ENCODE data around the gene SLC25A34. TPM values are rescaled to one million over a fixed set of nuclear protein-coding genes. Genes with fewer than 3 reads are reported as not detected.

Gene SLC25A34
- total and polyA plus RNA-seq, 2 of the 13 experiments (the other 11 are each of a cell fraction or from before 2014, with no cell fraction given), result 0.13 to 0.18 TPM

DNA sequence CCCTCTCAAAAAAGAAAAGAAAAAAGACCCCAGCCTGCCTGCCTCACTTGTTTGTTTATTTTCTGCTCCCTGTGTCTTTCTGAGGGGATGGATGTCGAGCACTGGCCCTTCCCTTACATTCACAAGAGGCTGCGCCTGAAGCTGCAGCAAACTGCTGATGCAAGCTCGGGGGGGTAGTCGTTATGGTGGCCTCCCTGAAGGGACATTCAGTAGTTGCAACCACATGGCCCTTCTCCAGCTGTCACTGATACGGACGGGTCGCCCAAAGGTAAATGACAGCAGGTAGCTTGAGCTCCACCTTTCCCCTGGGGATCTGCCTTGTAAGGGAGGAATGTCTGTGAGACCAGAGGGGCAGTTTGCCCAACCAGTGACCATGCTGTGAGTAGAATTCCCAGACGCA lies 34.3 kb upstream of the SLC25A34 start (continued):
- TF ChIP-seq, protein P1, sequence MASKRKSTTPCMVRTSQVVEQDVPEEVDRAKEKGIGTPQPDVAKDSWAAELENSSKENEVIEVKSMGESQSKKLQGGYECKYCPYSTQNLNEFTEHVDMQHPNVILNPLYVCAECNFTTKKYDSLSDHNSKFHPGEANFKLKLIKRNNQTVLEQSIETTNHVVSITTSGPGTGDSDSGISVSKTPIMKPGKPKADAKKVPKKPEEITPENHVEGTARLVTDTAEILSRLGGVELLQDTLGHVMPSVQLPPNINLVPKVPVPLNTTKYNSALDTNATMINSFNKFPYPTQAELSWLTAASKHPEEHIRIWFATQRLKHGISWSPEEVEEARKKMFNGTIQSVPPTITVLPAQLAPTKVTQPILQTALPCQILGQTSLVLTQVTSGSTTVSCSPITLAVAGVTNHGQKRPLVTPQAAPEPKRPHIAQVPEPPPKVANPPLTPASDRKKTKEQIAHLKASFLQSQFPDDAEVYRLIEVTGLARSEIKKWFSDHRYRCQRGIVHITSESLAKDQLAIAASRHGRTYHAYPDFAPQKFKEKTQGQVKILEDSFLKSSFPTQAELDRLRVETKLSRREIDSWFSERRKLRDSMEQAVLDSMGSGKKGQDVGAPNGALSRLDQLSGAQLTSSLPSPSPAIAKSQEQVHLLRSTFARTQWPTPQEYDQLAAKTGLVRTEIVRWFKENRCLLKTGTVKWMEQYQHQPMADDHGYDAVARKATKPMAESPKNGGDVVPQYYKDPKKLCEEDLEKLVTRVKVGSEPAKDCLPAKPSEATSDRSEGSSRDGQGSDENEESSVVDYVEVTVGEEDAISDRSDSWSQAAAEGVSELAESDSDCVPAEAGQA (IDR thresholded peaks at IDR 0.05; ENCODE audit: low read depth), result no peak
- TF ChIP-seq, protein P1 (CRISPR knock-in tag; IDR thresholded peaks at IDR 0.05; ENCODE audit: borderline replicate concordance), result no peak
- TF ChIP-seq, protein P2, sequence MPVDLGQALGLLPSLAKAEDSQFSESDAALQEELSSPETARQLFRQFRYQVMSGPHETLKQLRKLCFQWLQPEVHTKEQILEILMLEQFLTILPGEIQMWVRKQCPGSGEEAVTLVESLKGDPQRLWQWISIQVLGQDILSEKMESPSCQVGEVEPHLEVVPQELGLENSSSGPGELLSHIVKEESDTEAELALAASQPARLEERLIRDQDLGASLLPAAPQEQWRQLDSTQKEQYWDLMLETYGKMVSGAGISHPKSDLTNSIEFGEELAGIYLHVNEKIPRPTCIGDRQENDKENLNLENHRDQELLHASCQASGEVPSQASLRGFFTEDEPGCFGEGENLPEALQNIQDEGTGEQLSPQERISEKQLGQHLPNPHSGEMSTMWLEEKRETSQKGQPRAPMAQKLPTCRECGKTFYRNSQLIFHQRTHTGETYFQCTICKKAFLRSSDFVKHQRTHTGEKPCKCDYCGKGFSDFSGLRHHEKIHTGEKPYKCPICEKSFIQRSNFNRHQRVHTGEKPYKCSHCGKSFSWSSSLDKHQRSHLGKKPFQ (CRISPR knock-in tag; IDR thresholded peaks at IDR 0.05; ENCODE audit: insufficient replicate concordance), result no peak
- no peak for TF ChIP-seq GPN1 (CRISPR knock-in tag; IDR thresholded peaks at IDR 0.05; ENCODE audit: borderline replicate concordance)
- TF ChIP-seq, protein P3, sequence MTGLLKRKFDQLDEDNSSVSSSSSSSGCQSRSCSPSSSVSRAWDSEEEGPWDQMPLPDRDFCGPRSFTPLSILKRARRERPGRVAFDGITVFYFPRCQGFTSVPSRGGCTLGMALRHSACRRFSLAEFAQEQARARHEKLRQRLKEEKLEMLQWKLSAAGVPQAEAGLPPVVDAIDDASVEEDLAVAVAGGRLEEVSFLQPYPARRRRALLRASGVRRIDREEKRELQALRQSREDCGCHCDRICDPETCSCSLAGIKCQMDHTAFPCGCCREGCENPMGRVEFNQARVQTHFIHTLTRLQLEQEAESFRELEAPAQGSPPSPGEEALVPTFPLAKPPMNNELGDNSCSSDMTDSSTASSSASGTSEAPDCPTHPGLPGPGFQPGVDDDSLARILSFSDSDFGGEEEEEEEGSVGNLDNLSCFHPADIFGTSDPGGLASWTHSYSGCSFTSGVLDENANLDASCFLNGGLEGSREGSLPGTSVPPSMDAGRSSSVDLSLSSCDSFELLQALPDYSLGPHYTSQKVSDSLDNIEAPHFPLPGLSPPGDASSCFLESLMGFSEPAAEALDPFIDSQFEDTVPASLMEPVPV (CRISPR knock-in tag; IDR thresholded peaks at IDR 0.05), result no peak
- no peak for TF ChIP-seq HNRNPL (IDR thresholded peaks at IDR 0.05; ENCODE audit: low read depth, low read length)
